WTC11 (cell line): Measurements from ENCODE around the gene CANX. TPM values are rescaled to one million over a fixed set of nuclear protein-coding genes. Genes with fewer than 3 reads are reported as not detected.

Experiments
- CREB1 ChIP-seq: sonication (generic); formaldehyde crosslinking; IDR thresholded peaks from 2 replicates; pipeline ENCODE4 v1.8.0; 2023; ENCODE audit warnings: mild to moderate bottlenecking, missing genetic modification reagents
- ERG ChIP-seq: fragments of 250-450 bp; sonication (Bioruptor Pico); IDR thresholded peaks from 2 replicates; pipeline ENCODE4 v1.8.0; 2021; ENCODE audit warnings: mild to moderate bottlenecking
- ETV6 ChIP-seq: sonication (generic); formaldehyde crosslinking; IDR thresholded peaks from 2 replicates; pipeline ENCODE4 v1.8.1; 2022; ENCODE audit warnings: mild to moderate bottlenecking, missing genetic modification reagents
- FOXK1 ChIP-seq: sonication (generic); formaldehyde crosslinking; IDR thresholded peaks from 2 replicates; pipeline ENCODE4 v1.8.0; 2022; ENCODE audit warnings: mild to moderate bottlenecking, moderate library complexity, missing genetic modification reagents
- GABPB1 ChIP-seq: sonication (generic); formaldehyde crosslinking; IDR thresholded peaks from 2 replicates; pipeline ENCODE4 v1.8.1; 2023; ENCODE audit warnings: mild to moderate bottlenecking, missing genetic modification reagents
- KAT7 ChIP-seq: sonication (generic); formaldehyde crosslinking; IDR thresholded peaks from 2 replicates; pipeline ENCODE4 v1.8.1; 2023; ENCODE audit warnings: missing genetic modification reagents, mild to moderate bottlenecking, borderline replicate concordance
- NFE2L1 ChIP-seq: sonication (generic); formaldehyde crosslinking; IDR thresholded peaks from 2 replicates; pipeline ENCODE4 v1.8.1; 2023; ENCODE audit warnings: missing genetic modification reagents
- NFYB ChIP-seq: sonication (generic); formaldehyde crosslinking; conservative IDR thresholded peaks from 2 replicates; pipeline ENCODE4 v1.8.0; 2022; ENCODE audit warnings: low read depth, missing genetic modification reagents
- NR2C2 ChIP-seq: sonication (generic); formaldehyde crosslinking; IDR thresholded peaks from 2 replicates; pipeline ENCODE4 v1.8.0; 2022; ENCODE audit warnings: mild to moderate bottlenecking, missing genetic modification reagents
- NR3C1 ChIP-seq: sonication (generic); formaldehyde crosslinking; conservative IDR thresholded peaks from 2 replicates; pipeline ENCODE4 v1.8.1; 2023; ENCODE audit warnings: low read depth, mild to moderate bottlenecking, missing genetic modification reagents
- PRDM15 ChIP-seq: sonication (generic); formaldehyde crosslinking; IDR thresholded peaks from 2 replicates; pipeline ENCODE4 v1.8.0; 2022; ENCODE audit warnings: missing genetic modification reagents
- SP1 ChIP-seq: sonication (generic); formaldehyde crosslinking; conservative IDR thresholded peaks from 2 replicates; pipeline ENCODE4 v1.8.1; 2022; ENCODE audit warnings: missing genetic modification reagents
- ZNF232 ChIP-seq: sonication (generic); formaldehyde crosslinking; IDR thresholded peaks from 2 replicates; pipeline ENCODE4 v1.8.0; 2022; ENCODE audit warnings: mild to moderate bottlenecking, missing genetic modification reagents
- ZNF671 ChIP-seq: fragments of 250-450 bp; sonication (Bioruptor Pico); IDR thresholded peaks from 2 replicates; pipeline ENCODE4 v1.8.0; 2021; ENCODE audit warnings: mild to moderate bottlenecking
- total RNA-seq: library from RNA; stranded (reverse); gene quantifications from 3 replicates; pipeline ENCODE4 v1.2.3, GENCODE V29; 2021
- TF ChIP-seq, protein P1 (sequence below): sonication (generic); formaldehyde crosslinking; conservative IDR thresholded peaks from 2 replicates; pipeline ENCODE4 v1.8.1; 2023; ENCODE audit warnings: mild to moderate bottlenecking, low read depth, missing genetic modification reagents, moderate library complexity
- TF ChIP-seq, protein P2 (sequence below): sonication (generic); formaldehyde crosslinking; IDR thresholded peaks from 2 replicates; pipeline ENCODE4 v1.8.0; 2023; ENCODE audit warnings: missing genetic modification reagents
- TF ChIP-seq, protein P3 (sequence below): sonication (generic); formaldehyde crosslinking; IDR thresholded peaks from 2 replicates; pipeline ENCODE4 v1.8.1; 2023; ENCODE audit warnings: mild to moderate bottlenecking, missing genetic modification reagents, borderline replicate concordance
- TF ChIP-seq, protein P4 (sequence below): sonication (generic); formaldehyde crosslinking; IDR thresholded peaks from 2 replicates; pipeline ENCODE4 v1.8.1; 2022; ENCODE audit warnings: low read depth, missing genetic modification reagents, borderline replicate concordance
- TF ChIP-seq, protein P5 (sequence below): sonication (generic); formaldehyde crosslinking; conservative IDR thresholded peaks from 2 replicates; pipeline ENCODE4 v1.8.1; 2022; ENCODE audit warnings: mild to moderate bottlenecking, missing genetic modification reagents
- TF ChIP-seq, protein P6 (sequence below): sonication (generic); formaldehyde crosslinking; IDR thresholded peaks from 2 replicates; pipeline ENCODE4 v1.8.0; 2022; ENCODE audit warnings: mild to moderate bottlenecking, missing genetic modification reagents
- TF ChIP-seq, protein P7 (sequence below): sonication (generic); formaldehyde crosslinking; IDR thresholded peaks from 2 replicates; pipeline ENCODE4 v1.8.1; 2023; ENCODE audit warnings: mild to moderate bottlenecking, moderate library complexity, missing genetic modification reagents

The CANX gene
- total RNA-seq, 1 experiment from 2014 or later, result 611 TPM

GRCh38 chr5:179678223-179679013 lies 20.3 kb upstream of the CANX start (continued):
- peak; percentile 81 for TF ChIP-seq PRDM15
- peak; percentile 97; the same call in 1 of the 2 replicates for TF ChIP-seq FOXK1 (CRISPR knock-in tag)
- TF ChIP-seq, protein P1, sequence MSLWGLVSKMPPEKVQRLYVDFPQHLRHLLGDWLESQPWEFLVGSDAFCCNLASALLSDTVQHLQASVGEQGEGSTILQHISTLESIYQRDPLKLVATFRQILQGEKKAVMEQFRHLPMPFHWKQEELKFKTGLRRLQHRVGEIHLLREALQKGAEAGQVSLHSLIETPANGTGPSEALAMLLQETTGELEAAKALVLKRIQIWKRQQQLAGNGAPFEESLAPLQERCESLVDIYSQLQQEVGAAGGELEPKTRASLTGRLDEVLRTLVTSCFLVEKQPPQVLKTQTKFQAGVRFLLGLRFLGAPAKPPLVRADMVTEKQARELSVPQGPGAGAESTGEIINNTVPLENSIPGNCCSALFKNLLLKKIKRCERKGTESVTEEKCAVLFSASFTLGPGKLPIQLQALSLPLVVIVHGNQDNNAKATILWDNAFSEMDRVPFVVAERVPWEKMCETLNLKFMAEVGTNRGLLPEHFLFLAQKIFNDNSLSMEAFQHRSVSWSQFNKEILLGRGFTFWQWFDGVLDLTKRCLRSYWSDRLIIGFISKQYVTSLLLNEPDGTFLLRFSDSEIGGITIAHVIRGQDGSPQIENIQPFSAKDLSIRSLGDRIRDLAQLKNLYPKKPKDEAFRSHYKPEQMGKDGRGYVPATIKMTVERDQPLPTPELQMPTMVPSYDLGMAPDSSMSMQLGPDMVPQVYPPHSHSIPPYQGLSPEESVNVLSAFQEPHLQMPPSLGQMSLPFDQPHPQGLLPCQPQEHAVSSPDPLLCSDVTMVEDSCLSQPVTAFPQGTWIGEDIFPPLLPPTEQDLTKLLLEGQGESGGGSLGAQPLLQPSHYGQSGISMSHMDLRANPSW (CRISPR knock-in tag), result no peak
- TF ChIP-seq NFE2L1 (CRISPR knock-in tag), result peak; percentile 94
- peak; percentile 68 for TF ChIP-seq NFYB (CRISPR knock-in tag)
- no peak for TF ChIP-seq ERG (CRISPR knock-in tag)
- TF ChIP-seq, protein P2, sequence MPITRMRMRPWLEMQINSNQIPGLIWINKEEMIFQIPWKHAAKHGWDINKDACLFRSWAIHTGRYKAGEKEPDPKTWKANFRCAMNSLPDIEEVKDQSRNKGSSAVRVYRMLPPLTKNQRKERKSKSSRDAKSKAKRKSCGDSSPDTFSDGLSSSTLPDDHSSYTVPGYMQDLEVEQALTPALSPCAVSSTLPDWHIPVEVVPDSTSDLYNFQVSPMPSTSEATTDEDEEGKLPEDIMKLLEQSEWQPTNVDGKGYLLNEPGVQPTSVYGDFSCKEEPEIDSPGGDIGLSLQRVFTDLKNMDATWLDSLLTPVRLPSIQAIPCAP, result peak; percentile 97
- TF ChIP-seq ZNF232 (CRISPR knock-in tag), result 0 out of 2 replicates have a peak, but pooled peaks have one; percentile 46
- TF ChIP-seq, protein P3, sequence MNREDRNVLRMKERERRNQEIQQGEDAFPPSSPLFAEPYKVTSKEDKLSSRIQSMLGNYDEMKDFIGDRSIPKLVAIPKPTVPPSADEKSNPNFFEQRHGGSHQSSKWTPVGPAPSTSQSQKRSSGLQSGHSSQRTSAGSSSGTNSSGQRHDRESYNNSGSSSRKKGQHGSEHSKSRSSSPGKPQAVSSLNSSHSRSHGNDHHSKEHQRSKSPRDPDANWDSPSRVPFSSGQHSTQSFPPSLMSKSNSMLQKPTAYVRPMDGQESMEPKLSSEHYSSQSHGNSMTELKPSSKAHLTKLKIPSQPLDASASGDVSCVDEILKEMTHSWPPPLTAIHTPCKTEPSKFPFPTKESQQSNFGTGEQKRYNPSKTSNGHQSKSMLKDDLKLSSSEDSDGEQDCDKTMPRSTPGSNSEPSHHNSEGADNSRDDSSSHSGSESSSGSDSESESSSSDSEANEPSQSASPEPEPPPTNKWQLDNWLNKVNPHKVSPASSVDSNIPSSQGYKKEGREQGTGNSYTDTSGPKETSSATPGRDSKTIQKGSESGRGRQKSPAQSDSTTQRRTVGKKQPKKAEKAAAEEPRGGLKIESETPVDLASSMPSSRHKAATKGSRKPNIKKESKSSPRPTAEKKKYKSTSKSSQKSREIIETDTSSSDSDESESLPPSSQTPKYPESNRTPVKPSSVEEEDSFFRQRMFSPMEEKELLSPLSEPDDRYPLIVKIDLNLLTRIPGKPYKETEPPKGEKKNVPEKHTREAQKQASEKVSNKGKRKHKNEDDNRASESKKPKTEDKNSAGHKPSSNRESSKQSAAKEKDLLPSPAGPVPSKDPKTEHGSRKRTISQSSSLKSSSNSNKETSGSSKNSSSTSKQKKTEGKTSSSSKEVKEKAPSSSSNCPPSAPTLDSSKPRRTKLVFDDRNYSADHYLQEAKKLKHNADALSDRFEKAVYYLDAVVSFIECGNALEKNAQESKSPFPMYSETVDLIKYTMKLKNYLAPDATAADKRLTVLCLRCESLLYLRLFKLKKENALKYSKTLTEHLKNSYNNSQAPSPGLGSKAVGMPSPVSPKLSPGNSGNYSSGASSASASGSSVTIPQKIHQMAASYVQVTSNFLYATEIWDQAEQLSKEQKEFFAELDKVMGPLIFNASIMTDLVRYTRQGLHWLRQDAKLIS (CRISPR knock-in tag), result no peak; the same call in 1 of the 2 replicates
- TF ChIP-seq NR2C2 (CRISPR knock-in tag), result peak; percentile 74
- TF ChIP-seq NR3C1 (CRISPR knock-in tag), result no peak; the same call in 1 of the 2 replicates
- TF ChIP-seq GABPB1 (CRISPR knock-in tag), result peak; percentile 93
- TF ChIP-seq KAT7 (CRISPR knock-in tag), result peak; percentile 90
- TF ChIP-seq ETV6 (CRISPR knock-in tag), result peak; percentile 98
- TF ChIP-seq, protein P4, sequence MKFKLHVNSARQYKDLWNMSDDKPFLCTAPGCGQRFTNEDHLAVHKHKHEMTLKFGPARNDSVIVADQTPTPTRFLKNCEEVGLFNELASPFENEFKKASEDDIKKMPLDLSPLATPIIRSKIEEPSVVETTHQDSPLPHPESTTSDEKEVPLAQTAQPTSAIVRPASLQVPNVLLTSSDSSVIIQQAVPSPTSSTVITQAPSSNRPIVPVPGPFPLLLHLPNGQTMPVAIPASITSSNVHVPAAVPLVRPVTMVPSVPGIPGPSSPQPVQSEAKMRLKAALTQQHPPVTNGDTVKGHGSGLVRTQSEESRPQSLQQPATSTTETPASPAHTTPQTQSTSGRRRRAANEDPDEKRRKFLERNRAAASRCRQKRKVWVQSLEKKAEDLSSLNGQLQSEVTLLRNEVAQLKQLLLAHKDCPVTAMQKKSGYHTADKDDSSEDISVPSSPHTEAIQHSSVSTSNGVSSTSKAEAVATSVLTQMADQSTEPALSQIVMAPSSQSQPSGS (CRISPR knock-in tag), result peak; percentile 95
- TF ChIP-seq SP1 (CRISPR knock-in tag), result no peak; the same call in 1 of the 2 replicates
- TF ChIP-seq, protein P5, sequence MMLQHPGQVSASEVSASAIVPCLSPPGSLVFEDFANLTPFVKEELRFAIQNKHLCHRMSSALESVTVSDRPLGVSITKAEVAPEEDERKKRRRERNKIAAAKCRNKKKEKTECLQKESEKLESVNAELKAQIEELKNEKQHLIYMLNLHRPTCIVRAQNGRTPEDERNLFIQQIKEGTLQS (CRISPR knock-in tag), result peak; percentile 80
- TF ChIP-seq CREB1 (CRISPR knock-in tag), result peak; percentile 84; the same call in 1 of the 2 replicates
- TF ChIP-seq, protein P6, sequence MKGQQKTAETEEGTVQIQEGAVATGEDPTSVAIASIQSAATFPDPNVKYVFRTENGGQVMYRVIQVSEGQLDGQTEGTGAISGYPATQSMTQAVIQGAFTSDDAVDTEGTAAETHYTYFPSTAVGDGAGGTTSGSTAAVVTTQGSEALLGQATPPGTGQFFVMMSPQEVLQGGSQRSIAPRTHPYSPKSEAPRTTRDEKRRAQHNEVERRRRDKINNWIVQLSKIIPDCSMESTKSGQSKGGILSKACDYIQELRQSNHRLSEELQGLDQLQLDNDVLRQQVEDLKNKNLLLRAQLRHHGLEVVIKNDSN (CRISPR knock-in tag), result peak; percentile 79
- TF ChIP-seq, protein P7, sequence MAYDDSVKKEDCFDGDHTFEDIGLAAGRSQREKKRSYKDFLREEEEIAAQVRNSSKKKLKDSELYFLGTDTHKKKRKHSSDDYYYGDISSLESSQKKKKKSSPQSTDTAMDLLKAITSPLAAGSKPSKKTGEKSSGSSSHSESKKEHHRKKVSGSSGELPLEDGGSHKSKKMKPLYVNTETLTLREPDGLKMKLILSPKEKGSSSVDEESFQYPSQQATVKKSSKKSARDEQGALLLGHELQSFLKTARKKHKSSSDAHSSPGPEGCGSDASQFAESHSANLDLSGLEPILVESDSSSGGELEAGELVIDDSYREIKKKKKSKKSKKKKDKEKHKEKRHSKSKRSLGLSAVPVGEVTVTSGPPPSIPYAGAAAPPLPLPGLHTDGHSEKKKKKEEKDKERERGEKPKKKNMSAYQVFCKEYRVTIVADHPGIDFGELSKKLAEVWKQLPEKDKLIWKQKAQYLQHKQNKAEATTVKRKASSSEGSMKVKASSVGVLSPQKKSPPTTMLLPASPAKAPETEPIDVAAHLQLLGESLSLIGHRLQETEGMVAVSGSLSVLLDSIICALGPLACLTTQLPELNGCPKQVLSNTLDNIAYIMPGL (CRISPR knock-in tag), result peak; percentile 98
- no peak; the same call in 1 of the 2 replicates for TF ChIP-seq ZNF671 (CRISPR knock-in tag)
